ENCODE measurements around the gene PTGER4.
"Not testable (repeated sequence)": the region's sequence is repeated elsewhere in the genome, so short reads cannot be mapped to it uniquely, and the experiment has no call there.

PTGER4 gene

DNA sequence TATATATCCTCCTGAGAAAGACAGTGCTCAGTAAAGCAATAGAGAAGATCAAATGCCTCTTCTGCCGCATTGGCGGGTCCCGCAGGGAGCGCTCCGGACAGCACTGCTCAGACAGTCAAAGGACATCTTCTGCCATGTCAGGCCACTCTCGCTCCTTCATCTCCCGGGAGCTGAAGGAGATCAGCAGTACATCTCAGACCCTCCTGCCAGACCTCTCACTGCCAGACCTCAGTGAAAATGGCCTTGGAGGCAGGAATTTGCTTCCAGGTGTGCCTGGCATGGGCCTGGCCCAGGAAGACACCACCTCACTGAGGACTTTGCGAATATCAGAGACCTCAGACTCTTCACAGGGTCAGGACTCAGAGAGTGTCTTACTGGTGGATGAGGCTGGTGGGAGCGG, 12.2 kb downstream of the PTGER4 start:
- Histone ChIP-seq H3K4me2 (ENCODE audit: low read length) (no peak overlapping the region), H3K36me3 (ENCODE audit: control insufficient read depth in 1 of 2, insufficient read depth in 2 of 2, low read length in 2 of 2) (no peaks in the 10 kb centered on the region), H3K79me1 (ENCODE audit: low read length) (no peaks in the 10 kb centered on the region), H4K8ac (ENCODE audit: low read depth, low read length) (no peak overlapping the region), H4K12ac (ENCODE audit: low read depth, low read length) (no peak overlapping the region), H3K9me3 (ENCODE audit: insufficient read depth, low read depth, low read length) (no peaks in the 10 kb centered on the region), H3K4me1 (ENCODE audit: control insufficient read depth in 1 of 2, insufficient read depth in 2 of 2, low read length in 2 of 2) (peaks cover 0 to 2% of the 10 kb centered on the region in 2 experiments), H3K27ac (ENCODE audit: low read depth, low read length) (no peak overlapping the region), H3K79me2 (ENCODE audit: control insufficient read depth, insufficient read depth, low read length, poor library complexity) (no peaks in the 10 kb centered on the region), H3K23ac (ENCODE audit: low read length) (no peak overlapping the region), H2AK5ac (ENCODE audit: low read length) (no peak overlapping the region), H3K4me3 (ENCODE audit: low read depth, low read length) (no peak overlapping the region), H3K18ac (ENCODE audit: low read length) (no peak overlapping the region), H4K91ac (ENCODE audit: low read depth, low read length) (no peak overlapping the region), H3K9ac (ENCODE audit: low read length) (no peak overlapping the region), H2BK120ac (ENCODE audit: insufficient read depth, low read length, poor library complexity) (no peak overlapping the region), H2BK12ac (ENCODE audit: low read length) (no peak overlapping the region), H3K27me3 (ENCODE audit: insufficient read depth, low read length) (no peaks in the 10 kb centered on the region), H2BK5ac (ENCODE audit: low read depth, low read length, poor library complexity) (no peak overlapping the region), H3K14ac (ENCODE audit: low read length) (no peak overlapping the region), H2AFZ (ENCODE audit: insufficient read depth, low read length, poor library complexity) (no peak overlapping the region), H3K4ac (ENCODE audit: low read depth, low read length) (no peak overlapping the region)
- no CpG with 5 or more reads among the region's 9 CpGs for WGBS (ENCODE audit: extremely low coverage, insufficient coverage, insufficient read length)
- DNase-seq, result no peak

- no peaks in the 10 kb centered on the region for H3K27me3 ChIP-seq (ENCODE audit: insufficient read depth, low read length)
- no peak overlapping the region for H4K8ac ChIP-seq (ENCODE audit: low read depth, low read length)
- no peak overlapping the region for H3K4me3 ChIP-seq (ENCODE audit: low read depth, low read length)
- H3K27ac ChIP-seq (ENCODE audit: low read depth, low read length), result no peak overlapping the region
- H3K9me3 ChIP-seq (ENCODE audit: insufficient read depth, low read depth, low read length), result no peaks in the 10 kb centered on the region
- no peak overlapping the region for H3K4ac ChIP-seq (ENCODE audit: low read depth, low read length)
- no peak overlapping the region for H4K91ac ChIP-seq (ENCODE audit: low read depth, low read length)
- no peak overlapping the region for H3K23ac ChIP-seq (ENCODE audit: low read length)
- DNase-seq, result no peak
- H4K12ac ChIP-seq (ENCODE audit: low read depth, low read length), result no peak overlapping the region
- no peak overlapping the region for H2AFZ ChIP-seq (ENCODE audit: insufficient read depth, low read length, poor library complexity)
- no peak overlapping the region for H2AK5ac ChIP-seq (ENCODE audit: low read length)
- H3K9ac ChIP-seq (ENCODE audit: low read length), result no peak overlapping the region
- H2BK120ac ChIP-seq (ENCODE audit: insufficient read depth, low read length, poor library complexity), result no peak overlapping the region
- H2BK5ac ChIP-seq (ENCODE audit: low read depth, low read length, poor library complexity), result no peak overlapping the region
- no peak overlapping the region for H3K18ac ChIP-seq (ENCODE audit: low read length)
- peaks cover 0 to 2% of the 10 kb centered on the region in 2 experiments for H3K4me1 ChIP-seq (ENCODE audit: control insufficient read depth in 1 of 2, insufficient read depth in 2 of 2, low read length in 2 of 2)
- H3K14ac ChIP-seq (ENCODE audit: low read length), result no peak overlapping the region
- H3K79me2 ChIP-seq (ENCODE audit: control insufficient read depth, insufficient read depth, low read length, poor library complexity), result no peaks in the 10 kb centered on the region
- H2BK12ac ChIP-seq (ENCODE audit: low read length), result no peak overlapping the region
- H3K36me3 ChIP-seq (ENCODE audit: control insufficient read depth in 1 of 2, insufficient read depth in 2 of 2, low read length in 2 of 2), result no peaks in the 10 kb centered on the region
- no peak overlapping the region for H3K4me2 ChIP-seq (ENCODE audit: low read length)
- H3K79me1 ChIP-seq (ENCODE audit: low read length), result no peaks in the 10 kb centered on the region
These were observed 14.7 kb downstream of the PTGER4 start for GRCh38 chr5:40694433-40694832.

DNA sequence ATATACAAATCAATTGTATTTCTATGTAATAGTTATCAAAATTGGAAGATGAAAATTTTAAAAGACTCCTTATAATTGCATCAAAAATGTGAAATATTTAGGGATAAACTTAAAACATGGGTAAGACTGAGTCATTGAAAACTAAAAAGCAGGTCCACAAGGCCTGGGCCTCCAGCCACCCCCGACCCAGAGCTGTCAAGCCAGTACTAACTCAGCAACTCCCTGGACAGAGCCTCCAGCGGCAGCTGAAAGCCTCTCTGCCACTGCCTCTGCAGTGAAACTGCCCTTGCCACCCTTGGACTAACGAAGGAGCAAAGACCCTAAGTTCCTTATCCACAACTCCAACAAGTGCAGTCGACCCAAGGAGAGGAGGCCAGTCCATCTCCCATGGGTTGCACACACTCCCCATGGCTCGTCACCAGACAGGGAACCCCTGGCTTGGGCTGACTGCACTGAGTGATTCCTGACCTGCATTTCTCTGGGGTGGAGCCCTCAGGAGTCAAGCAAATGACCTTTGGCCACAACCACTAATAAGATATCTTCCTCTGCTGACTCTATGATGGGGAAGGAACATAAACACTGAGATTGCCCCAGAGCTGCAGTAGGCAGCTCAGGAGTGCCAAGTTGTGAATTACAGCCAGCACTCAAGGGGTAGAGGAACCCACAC, 20.5 kb downstream of the PTGER4 start:
- Histone ChIP-seq H3K14ac (ENCODE audit: low read length) (no peak overlapping the region), H3K27me3 (ENCODE audit: insufficient read depth, low read length) (no peaks in the 10 kb centered on the region), H3K4me1 (ENCODE audit: control insufficient read depth in 1 of 2, insufficient read depth in 2 of 2, low read length in 2 of 2) (no peaks in the 10 kb centered on the region), H4K12ac (ENCODE audit: low read depth, low read length) (no peak overlapping the region), H3K4ac (ENCODE audit: low read depth, low read length) (no peak overlapping the region), H3K9me3 (ENCODE audit: insufficient read depth, low read depth, low read length) (no peaks in the 10 kb centered on the region), H4K91ac (ENCODE audit: low read depth, low read length) (no peak overlapping the region), H2BK12ac (ENCODE audit: low read length) (no peak overlapping the region), H2AFZ (ENCODE audit: insufficient read depth, low read length, poor library complexity) (no peak overlapping the region), H3K23ac (ENCODE audit: low read length) (no peak overlapping the region), H3K79me2 (ENCODE audit: control insufficient read depth, insufficient read depth, low read length, poor library complexity) (no peaks in the 10 kb centered on the region), H3K79me1 (ENCODE audit: low read length) (no peaks in the 10 kb centered on the region), H3K9ac (ENCODE audit: low read length) (no peak overlapping the region), H3K18ac (ENCODE audit: low read length) (no peak overlapping the region), H3K4me2 (ENCODE audit: low read length) (no peak overlapping the region), H2AK5ac (ENCODE audit: low read length) (no peak overlapping the region), H2BK5ac (ENCODE audit: low read depth, low read length, poor library complexity) (no peak overlapping the region), H3K36me3 (ENCODE audit: control insufficient read depth in 1 of 2, insufficient read depth in 2 of 2, low read length in 2 of 2) (no peaks in the 10 kb centered on the region), H3K27ac (ENCODE audit: low read depth, low read length) (no peak overlapping the region), H3K4me3 (ENCODE audit: low read depth, low read length) (no peak overlapping the region), H2BK120ac (ENCODE audit: insufficient read depth, low read length, poor library complexity) (no peak overlapping the region), H4K8ac (ENCODE audit: low read depth, low read length) (no peak overlapping the region)
- WGBS (ENCODE audit: extremely low coverage, insufficient coverage, insufficient read length), result no CpG with 5 or more reads among the region's 5 CpGs
- DNase-seq, result no peak

- not testable (repeated sequence) for DNase-seq; H2BK120ac ChIP-seq (ENCODE audit: insufficient read depth, low read length, poor library complexity); H2BK12ac ChIP-seq (ENCODE audit: low read length); H3K9me3 ChIP-seq (ENCODE audit: insufficient read depth, low read depth, low read length); H3K18ac ChIP-seq (ENCODE audit: low read length); H3K27ac ChIP-seq (ENCODE audit: low read depth, low read length); H3K9ac ChIP-seq (ENCODE audit: low read length); H4K8ac ChIP-seq (ENCODE audit: low read depth, low read length); H3K27me3 ChIP-seq (ENCODE audit: insufficient read depth, low read length); H3K23ac ChIP-seq (ENCODE audit: low read length); H3K4me2 ChIP-seq (ENCODE audit: low read length); H3K4me3 ChIP-seq (ENCODE audit: low read depth, low read length); H3K36me3 ChIP-seq (ENCODE audit: control insufficient read depth in 1 of 2, insufficient read depth in 2 of 2, low read length in 2 of 2); H4K91ac ChIP-seq (ENCODE audit: low read depth, low read length); H4K12ac ChIP-seq (ENCODE audit: low read depth, low read length); H3K4ac ChIP-seq (ENCODE audit: low read depth, low read length); H2AFZ ChIP-seq (ENCODE audit: insufficient read depth, low read length, poor library complexity); H2AK5ac ChIP-seq (ENCODE audit: low read length); H2BK5ac ChIP-seq (ENCODE audit: low read depth, low read length, poor library complexity); H3K4me1 ChIP-seq (ENCODE audit: control insufficient read depth in 1 of 2, insufficient read depth in 2 of 2, low read length in 2 of 2); H3K14ac ChIP-seq (ENCODE audit: low read length); H3K79me2 ChIP-seq (ENCODE audit: control insufficient read depth, insufficient read depth, low read length, poor library complexity); H3K79me1 ChIP-seq (ENCODE audit: low read length)
These were observed 22.3 kb downstream of the PTGER4 start for GRCh38 chr5:40702027-40702426.

All from trophoblast cell (in vitro differentiated cells and primary cell).